Heart left ventricle (tissue), 13 donors: Measurements from ENCODE around the gene ACAN.

Source experiments
- CTCF ChIP-seq, 12 donors: fragments of 200-600 bp; sonication (generic) in 4 of 12; IDR thresholded peaks; one replicate each; pipeline versions ENCODE4 v1.5.0 to v1.8.0; 2018 to 2022; ENCODE audit warnings: antibody characterized with exemption in 12 of 12, mild to moderate bottlenecking in 5 of 12
- POLR2A ChIP-seq, 2 donors: fragments of 450-650 bp; IDR thresholded peaks; one replicate each; pipeline ENCODE4 v1.6.1; 2017; ENCODE audit warnings: antibody characterized with exemption in 2 of 2, mild to moderate bottlenecking in 2 of 2, moderate library complexity in 2 of 2
- donor health status: ischemic (EF 13 %, LVEDD 7.1; RV severe dilation, severe dysfunction).
- donor health status: DM: no; HTN: yes; CAD: no.
- donor health status: DM: no; HTN: no; CAD: no.
- donor health status: ischemic (EF 25% LVEDD 6.9; RV normal size, moderate dysfunction).
- donor health status: ischemic (EF 25% LVEDD 5.7; RV mildly dilated, moderate dysfunction).
- donor health status: ischemic (EF 35%, LVEDD 5.7; RV mildly dilated, moderate dysfunction).
- donor health status: nonischemic (EF 11% LVEDD 7.7; RV severe dilation, severe dysfunction).
- donor health status: DM: yes; HTN: yes; CAD: no.
- donor health status: PGD.
- donor health status: ischemic (EF 29% LVEDD 5.4; RV normal size, mild dysfunction).
- donor health status: nonischemic (EF 23%, LVEDD 6.1; RV moderate dilation, normal function).

- TF ChIP-seq CTCF (IDR thresholded peaks at IDR 0.05) (no peak), POLR2A (IDR thresholded peaks at IDR 0.05) (no peak)
Observed at GRCh38 chr15:88896333-88897033, 93.2 kb downstream of the ACAN start.
